Activated T-cell treated with anti-CD3 and anti-CD28 coated beads, Interleukin-2, amount 50 U/mL, for 24 hours (primary cell): ENCODE data around the gene RGL1.

Experiments
- DNase-seq: peaks from one replicate; pipeline ENCODE4 v3.0.0-alpha.2; 2020
- H3K27ac Mint-ChIP-seq: 2 replicates; pipeline ENCODE4 v1.8.0; 2020; ENCODE audit warnings: mild to moderate bottlenecking, mixed read lengths
- H3K27me3 Mint-ChIP-seq: 2 replicates; pipeline ENCODE4 v1.8.0; 2020; ENCODE audit warnings: mixed read lengths
- H3K36me3 Mint-ChIP-seq: 2 replicates; pipeline ENCODE4 v1.8.0; 2020; ENCODE audit warnings: low read depth, mixed read lengths
- H3K4me1 Mint-ChIP-seq: 2 replicates; pipeline ENCODE4 v1.8.0; 2020; ENCODE audit warnings: low read depth, mixed read lengths
- H3K4me3 Mint-ChIP-seq: 2 replicates; pipeline ENCODE4 v1.8.0; 2020; ENCODE audit warnings: mild to moderate bottlenecking, moderate library complexity, mixed read lengths
- H3K9me3 Mint-ChIP-seq: 2 replicates; pipeline ENCODE4 v1.8.0; 2020; ENCODE audit warnings: mixed read lengths

The RGL1 gene

GRCh38 chr1:183806675-183807074 lies 1.8 kb downstream of the RGL1 start:
- H3K9me3 Mint-ChIP-seq = peaks cover 16% of the 10 kb centered on the region
- H3K36me3 Mint-ChIP-seq = peaks cover 4% of the 10 kb centered on the region
- no peak overlapping the region for H3K27ac Mint-ChIP-seq
- peaks cover 14% of the 10 kb centered on the region for H3K4me1 Mint-ChIP-seq
- DNase-seq = no peak
- H3K27me3 Mint-ChIP-seq = peaks cover 50% of the 10 kb centered on the region
- H3K4me3 Mint-ChIP-seq = no peak overlapping the region

DNA sequence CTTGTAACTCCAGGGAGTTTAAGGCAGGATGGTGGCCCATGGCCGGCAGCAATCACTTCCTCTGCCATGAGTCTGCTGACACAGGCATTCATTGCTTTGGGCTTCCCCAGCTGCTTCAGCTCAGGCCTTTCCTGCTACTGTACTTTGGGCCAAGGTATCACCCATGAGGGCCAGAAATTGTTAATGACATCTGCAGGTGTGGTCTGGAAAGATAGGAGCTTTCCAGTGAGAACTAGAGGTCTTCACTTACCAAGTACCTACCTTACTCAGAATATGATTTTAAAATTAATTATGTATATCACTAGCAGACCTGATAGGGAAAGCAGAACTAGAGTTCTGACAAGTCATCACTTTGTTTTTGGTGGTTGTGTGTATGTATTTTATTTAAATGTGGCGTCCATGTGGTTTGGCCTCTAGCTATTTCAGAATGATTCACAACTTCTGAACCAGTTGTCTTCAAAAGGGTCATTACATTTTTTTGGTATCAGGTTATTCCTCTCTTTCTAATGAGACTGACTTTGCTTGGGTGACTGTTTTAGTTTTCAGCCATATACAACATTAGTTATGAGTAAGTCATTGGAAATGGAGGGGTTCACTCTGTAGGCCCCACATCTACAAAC lies 2.7 kb downstream of the RGL1 start:
- Mint-ChIP-seq H3K4me1 (peaks cover 14% of the 10 kb centered on the region), H3K36me3 (no peaks in the 10 kb centered on the region), H3K27ac (no peak overlapping the region), H3K27me3 (peaks cover 50% of the 10 kb centered on the region), H3K4me3 (no peak overlapping the region), H3K9me3 (peaks cover 11% of the 10 kb centered on the region)
- no peak for DNase-seq

GRCh38 chr1:183808296-183809027 lies 3.5 kb downstream of the RGL1 start:
- Mint-ChIP-seq H3K27me3 (peaks cover 47% of the 10 kb centered on the region), H3K4me1 (peaks cover 14% of the 10 kb centered on the region), H3K36me3 (no peaks in the 10 kb centered on the region), H3K27ac (no peak overlapping the region), H3K9me3 (peaks cover 5% of the 10 kb centered on the region), H3K4me3 (no peak overlapping the region)
- DNase-seq = no peak

DNA sequence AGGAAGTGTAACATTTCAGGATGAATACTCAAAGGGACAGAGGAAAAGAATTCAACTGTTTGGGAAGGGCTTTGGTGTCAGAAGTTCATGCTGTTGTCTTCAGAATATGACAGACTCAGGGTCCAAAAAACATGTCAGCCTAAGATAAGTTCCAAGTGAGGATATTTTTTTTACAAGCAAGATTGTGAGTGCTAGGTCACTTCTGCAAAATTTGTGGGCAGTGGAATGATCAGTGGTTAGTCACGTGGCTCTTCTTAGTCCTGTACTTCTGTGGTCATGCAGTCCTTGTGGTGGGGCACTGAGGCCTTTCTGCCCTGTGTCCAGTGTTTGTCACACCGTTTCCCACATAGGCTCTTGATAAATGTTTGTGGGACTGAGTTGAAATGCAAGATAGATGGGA lies 5.2 kb downstream of the RGL1 start:
- Mint-ChIP-seq H3K4me3 (no peak overlapping the region), H3K27me3 (peaks cover 37% of the 10 kb centered on the region), H3K27ac (no peak overlapping the region), H3K4me1 (peaks cover 14% of the 10 kb centered on the region), H3K36me3 (no peaks in the 10 kb centered on the region), H3K9me3 (no peaks in the 10 kb centered on the region)
- DNase-seq = no peak

DNA sequence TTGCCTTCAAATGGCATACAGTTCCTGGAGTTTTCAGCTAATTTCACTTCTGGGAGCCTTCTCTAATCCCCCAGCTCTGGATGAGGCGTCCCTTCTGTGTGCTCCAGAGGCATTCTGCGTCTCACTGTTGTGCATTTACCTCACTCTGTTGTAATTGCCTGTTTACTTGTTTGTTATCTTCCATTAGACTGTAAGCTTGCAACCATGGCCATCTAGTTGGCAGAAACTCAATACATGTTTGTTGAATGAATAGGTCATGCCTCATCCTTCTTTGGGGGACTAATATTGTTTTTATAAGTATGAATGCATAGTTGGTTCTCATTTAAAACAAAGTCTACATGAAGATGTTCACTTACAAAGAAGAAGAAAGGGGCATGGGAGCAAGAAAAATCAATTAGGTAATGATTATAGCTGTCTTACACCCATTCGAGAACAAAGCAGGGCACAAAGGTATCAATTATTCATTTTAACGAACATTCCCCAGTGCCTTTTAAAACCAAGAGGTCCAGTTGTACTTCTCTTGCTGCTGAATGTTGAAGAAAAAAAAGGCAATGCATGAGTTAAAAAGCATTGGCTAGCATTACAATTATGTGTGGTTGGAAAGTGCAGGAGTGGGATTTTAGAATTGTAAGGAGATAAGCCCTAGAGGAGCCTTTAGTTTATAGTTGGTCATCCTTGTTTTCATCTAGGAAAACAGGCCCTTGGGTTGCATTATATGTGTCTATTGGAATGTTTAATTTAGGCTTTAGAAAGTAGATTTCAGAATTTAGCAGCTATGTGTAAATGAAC lies 6.0 kb downstream of the RGL1 start:
- Mint-ChIP-seq H3K27me3 (peaks cover 31% of the 10 kb centered on the region), H3K27ac (no peak overlapping the region), H3K36me3 (no peaks in the 10 kb centered on the region), H3K4me1 (peaks cover 7% of the 10 kb centered on the region), H3K4me3 (no peak overlapping the region), H3K9me3 (no peaks in the 10 kb centered on the region)
- DNase-seq = no peak

DNA sequence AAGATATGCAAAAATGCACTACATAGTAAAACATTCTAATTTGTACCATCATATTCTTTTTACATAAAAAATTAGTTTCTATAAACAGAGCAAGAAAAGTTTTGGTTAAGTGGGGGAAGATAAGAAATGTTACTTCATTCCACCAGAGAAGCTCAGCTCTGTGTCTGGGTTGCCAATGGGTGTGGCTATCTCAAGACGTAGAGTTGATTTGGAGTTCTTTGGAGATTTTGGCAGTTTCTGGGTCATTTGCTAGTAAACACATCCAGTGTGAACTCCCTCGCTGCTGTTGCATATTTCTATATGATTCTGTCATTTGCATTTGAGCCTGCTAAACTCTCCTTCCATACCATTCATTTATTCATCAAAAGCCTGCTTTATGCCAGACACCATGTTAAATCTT lies 7.2 kb downstream of the RGL1 start:
- DNase-seq = no peak
- H3K36me3 Mint-ChIP-seq = no peaks in the 10 kb centered on the region

DNA sequence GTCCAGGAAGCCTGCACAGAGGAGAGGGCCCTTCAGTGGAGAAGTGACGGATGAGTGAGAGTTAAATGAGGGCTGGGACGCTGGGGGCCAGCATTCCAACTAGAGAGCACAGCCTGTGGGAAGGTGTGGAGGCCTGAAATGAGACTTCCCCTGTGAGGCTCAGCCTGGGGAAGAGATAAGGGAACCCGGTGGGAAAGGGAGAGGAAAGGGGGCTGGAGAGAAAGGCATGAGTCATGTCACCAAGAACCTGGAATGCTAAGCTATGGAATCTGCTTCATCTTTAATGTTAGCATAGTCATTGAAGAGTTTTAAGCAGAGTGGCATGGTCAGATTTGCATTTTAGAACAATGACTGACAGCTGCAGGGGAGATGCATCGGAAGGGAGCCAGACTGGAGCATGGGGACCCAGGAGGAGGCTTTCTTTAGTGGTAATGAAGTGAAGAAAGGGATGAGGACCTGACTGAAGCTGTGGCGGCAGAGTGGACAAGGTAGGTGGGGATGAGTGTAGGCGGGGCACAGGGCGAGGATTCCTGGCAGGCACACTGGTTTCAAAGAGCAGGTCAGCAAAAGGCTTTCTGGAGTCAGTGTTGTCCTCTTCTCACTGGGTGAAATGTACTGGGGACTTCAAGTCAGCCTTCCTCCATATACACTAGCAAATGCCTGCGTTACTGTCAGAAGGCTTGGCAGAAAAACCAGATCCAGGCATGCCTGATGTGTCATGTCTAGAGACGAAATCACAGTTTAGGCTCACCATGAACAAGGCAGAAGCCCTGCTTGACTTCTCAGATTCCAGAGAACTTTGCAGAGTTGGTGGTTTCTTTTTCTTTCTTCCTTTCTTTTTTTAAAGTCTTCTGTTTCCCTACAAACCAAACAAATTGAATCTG lies 8.0 kb downstream of the RGL1 start:
- no peak overlapping the region for H3K27ac Mint-ChIP-seq
- no peak overlapping the region for H3K4me3 Mint-ChIP-seq
- DNase-seq = no peak
- peaks cover 14% of the 10 kb centered on the region for H3K27me3 Mint-ChIP-seq
- H3K4me1 Mint-ChIP-seq = peaks cover under 1% of the 10 kb centered on the region
- no peaks in the 10 kb centered on the region for H3K9me3 Mint-ChIP-seq
- H3K36me3 Mint-ChIP-seq = no peaks in the 10 kb centered on the region

More for the DNA sequence above, 7.2 kb downstream of the RGL1 start:
- Mint-ChIP-seq H3K9me3 (no peaks in the 10 kb centered on the region), H3K4me3 (no peak overlapping the region), H3K27ac (no peak overlapping the region), H3K4me1 (peaks cover 2% of the 10 kb centered on the region), H3K27me3 (peaks cover 19% of the 10 kb centered on the region)

- H3K4me1 Mint-ChIP-seq = no peaks in the 10 kb centered on the region
- no peak for DNase-seq
- H3K36me3 Mint-ChIP-seq = no peaks in the 10 kb centered on the region
- H3K27me3 Mint-ChIP-seq = peaks cover under 1% of the 10 kb centered on the region
- no peaks in the 10 kb centered on the region for H3K9me3 Mint-ChIP-seq
- no peak overlapping the region for H3K27ac Mint-ChIP-seq
- no peak overlapping the region for H3K4me3 Mint-ChIP-seq
These were observed 9.3 kb downstream of the RGL1 start for GRCh38 chr1:183814121-183814681.

GRCh38 chr1:183816110-183816509 lies 11.2 kb downstream of the RGL1 start:
- Mint-ChIP-seq H3K27me3 (no peaks in the 10 kb centered on the region), H3K4me3 (no peak overlapping the region), H3K4me1 (no peaks in the 10 kb centered on the region), H3K36me3 (no peaks in the 10 kb centered on the region), H3K27ac (no peak overlapping the region), H3K9me3 (no peaks in the 10 kb centered on the region)
- DNase-seq = no peak

- no peaks in the 10 kb centered on the region for H3K27me3 Mint-ChIP-seq
- H3K27ac Mint-ChIP-seq = no peak overlapping the region
- H3K4me3 Mint-ChIP-seq = no peak overlapping the region
- H3K36me3 Mint-ChIP-seq = no peaks in the 10 kb centered on the region
- H3K4me1 Mint-ChIP-seq = no peaks in the 10 kb centered on the region
- DNase-seq = no peak
- no peaks in the 10 kb centered on the region for H3K9me3 Mint-ChIP-seq
These were observed 12.8 kb downstream of the RGL1 start for GRCh38 chr1:183817576-183818288.

- no peak overlapping the region for H3K4me3 Mint-ChIP-seq
- no peaks in the 10 kb centered on the region for H3K27me3 Mint-ChIP-seq
- no peak overlapping the region for H3K27ac Mint-ChIP-seq
- no peaks in the 10 kb centered on the region for H3K9me3 Mint-ChIP-seq
- H3K36me3 Mint-ChIP-seq = no peaks in the 10 kb centered on the region
- DNase-seq = no peak
- no peaks in the 10 kb centered on the region for H3K4me1 Mint-ChIP-seq
These were observed 14.1 kb downstream of the RGL1 start for GRCh38 chr1:183819059-183819458.

DNA sequence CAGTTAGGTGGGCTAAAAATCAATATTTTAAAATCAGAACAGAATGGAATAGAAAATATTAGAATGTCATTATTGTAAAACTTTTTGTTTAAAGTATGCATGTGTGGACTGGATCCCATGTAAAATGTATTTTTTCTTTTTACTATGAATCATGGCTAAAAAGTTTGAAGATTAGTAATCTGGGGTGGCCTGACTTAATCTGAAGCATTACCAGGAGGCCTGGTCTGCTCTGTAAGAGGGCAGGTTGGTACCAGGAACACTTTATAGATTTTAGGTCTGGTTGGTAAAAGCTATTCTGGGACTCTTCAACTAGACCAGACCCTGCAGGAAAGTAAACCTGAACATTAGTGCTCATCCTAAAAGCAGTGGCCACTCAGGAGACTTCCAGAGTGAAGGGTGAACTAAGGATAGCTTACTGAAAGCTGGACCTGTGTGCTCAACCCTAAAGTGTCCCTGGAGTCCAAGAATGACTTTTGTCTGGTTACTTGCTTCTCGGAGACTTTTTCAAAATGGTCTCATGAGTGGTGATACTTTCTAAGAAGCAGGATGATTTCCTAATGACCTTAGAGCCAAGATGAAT lies 16.5 kb downstream of the RGL1 start:
- no peak for DNase-seq
- no peaks in the 10 kb centered on the region for H3K9me3 Mint-ChIP-seq
- no peak overlapping the region for H3K27ac Mint-ChIP-seq
- no peaks in the 10 kb centered on the region for H3K36me3 Mint-ChIP-seq
- H3K27me3 Mint-ChIP-seq = no peaks in the 10 kb centered on the region
- no peaks in the 10 kb centered on the region for H3K4me1 Mint-ChIP-seq
- H3K4me3 Mint-ChIP-seq = no peak overlapping the region

DNA sequence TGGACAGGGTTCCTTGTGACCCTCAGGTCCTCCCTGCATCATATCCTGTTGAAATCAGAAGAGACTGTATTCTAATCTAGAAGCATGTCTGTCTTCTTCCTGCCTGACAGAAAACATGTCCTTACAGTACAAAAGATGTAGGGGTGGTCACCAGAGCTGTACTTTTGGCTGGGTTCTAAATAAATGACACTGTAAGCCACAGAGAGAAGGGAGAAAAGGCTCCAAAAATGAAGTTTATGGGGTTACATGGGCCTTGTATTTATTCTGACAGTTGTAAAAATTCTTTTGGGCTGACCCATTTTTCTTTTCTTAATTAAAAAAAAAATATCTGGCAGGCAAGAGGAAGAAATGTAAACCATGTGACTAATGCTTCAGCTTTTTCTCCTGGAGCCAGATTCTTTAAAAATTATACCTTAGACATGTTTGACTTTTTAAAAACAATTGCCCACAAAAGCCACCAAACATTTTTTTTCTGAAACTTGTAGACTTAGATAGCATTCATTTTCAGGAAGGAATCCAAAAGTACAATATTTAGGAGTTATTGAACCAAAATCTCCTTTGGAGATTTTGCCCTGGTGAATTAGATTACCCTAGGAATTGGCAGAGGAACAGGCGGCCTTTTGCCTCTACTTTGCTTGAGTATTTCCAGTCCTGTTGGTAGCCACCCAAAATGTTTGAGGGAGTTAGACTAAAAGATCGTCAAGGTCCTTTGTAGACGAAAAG lies 17.1 kb downstream of the RGL1 start:
- H3K36me3 Mint-ChIP-seq = no peaks in the 10 kb centered on the region
- H3K4me1 Mint-ChIP-seq = no peaks in the 10 kb centered on the region
- H3K4me3 Mint-ChIP-seq = no peak overlapping the region
- no peak for DNase-seq
- no peak overlapping the region for H3K27ac Mint-ChIP-seq
- H3K9me3 Mint-ChIP-seq = no peaks in the 10 kb centered on the region
- H3K27me3 Mint-ChIP-seq = no peaks in the 10 kb centered on the region
